CD4-positive, alpha-beta T cell treated with Interferon alpha-2 for 1 hour (primary cell): ENCODE results near the gene QKI.
"Not testable (repeated sequence)": the region's sequence is repeated elsewhere in the genome, so short reads cannot be mapped to it uniquely, and the experiment has no call there.

Source experiments
- DNase-seq, 2 donors: peaks; one replicate each; pipeline ENCODE4 v3.0.0-alpha.2; 2020 to 2022

QKI gene

GRCh38 chr6:163444077-163444476 lies 29.6 kb downstream of the QKI start:
- no peak for DNase-seq

GRCh38 chr6:163446549-163446948 lies 32.0 kb downstream of the QKI start:
- DNase-seq: no peak

- no peak for DNase-seq
Observed at GRCh38 chr6:163449076-163449475, 34.6 kb downstream of the QKI start.

GRCh38 chr6:163454425-163454824 lies 39.9 kb downstream of the QKI start:
- no peak for DNase-seq

GRCh38 chr6:163455552-163455951 lies 41.0 kb downstream of the QKI start:
- no peak for DNase-seq

GRCh38 chr6:163457637-163458561 lies 43.4 kb downstream of the QKI start:
- DNase-seq: peak; percentile 17 to 25

GRCh38 chr6:163459007-163459406 lies 44.5 kb downstream of the QKI start:
- peak in 1 of 2 donors; percentile 14 for DNase-seq

GRCh38 chr6:163459536-163459935 lies 45.0 kb downstream of the QKI start:
- DNase-seq: peak in 1 of 2 donors; percentile 48

- peak; percentile 58 to 87 for DNase-seq
Observed at GRCh38 chr6:163460307-163460782, 45.8 kb downstream of the QKI start.

- peak in 1 of 2 donors; percentile 48 for DNase-seq
Observed at GRCh38 chr6:163461696-163462095, 47.2 kb downstream of the QKI start.

GRCh38 chr6:163463180-163463579 lies 48.7 kb downstream of the QKI start:
- DNase-seq: no peak

- no peak for DNase-seq
Observed at GRCh38 chr6:163463795-163464194, 49.3 kb downstream of the QKI start.

GRCh38 chr6:163466839-163467390 lies 52.4 kb downstream of the QKI start:
- DNase-seq: no peak

- DNase-seq: no peak
Observed at GRCh38 chr6:163468738-163469137, 54.2 kb downstream of the QKI start.

GRCh38 chr6:163469459-163469985 lies 55.0 kb downstream of the QKI start:
- no peak for DNase-seq

GRCh38 chr6:163470611-163471010 lies 56.1 kb downstream of the QKI start:
- no peak for DNase-seq

- DNase-seq: no peak
Observed at GRCh38 chr6:163474581-163474980, 60.1 kb downstream of the QKI start.

- not testable (repeated sequence) for DNase-seq
Observed at GRCh38 chr6:163476946-163477345, 62.4 kb downstream of the QKI start.

- DNase-seq: no peak
Observed at GRCh38 chr6:163483107-163483506, 68.6 kb downstream of the QKI start.

- no peak for DNase-seq
Observed at GRCh38 chr6:163485388-163485851, 70.9 kb downstream of the QKI start.

GRCh38 chr6:163486821-163487220 lies 72.3 kb downstream of the QKI start:
- DNase-seq: no peak

GRCh38 chr6:163487606-163488005 lies 73.1 kb downstream of the QKI start:
- DNase-seq: no peak

- DNase-seq: no peak
Observed at GRCh38 chr6:163489584-163489983, 75.1 kb downstream of the QKI start.
